Breast epithelium (tissue), 4 donors: ENCODE measurements around the gene PSMG3. TPM values are rescaled to one million over a fixed set of nuclear protein-coding genes. Genes with fewer than 3 reads are reported as not detected.

ENCODE experiments used
- DNase-seq, 2 donors: peaks; one replicate each; pipeline ENCODE4 v3.0.0-alpha.2; 2019; ENCODE audit warnings: low spot score in 2 of 2
- H3K27ac ChIP-seq, 2 donors: fragments of 200-600 bp; sonication (generic) in 1 of 2; one replicate each; pipeline ENCODE4 v1.5.1; 2016 to 2019; ENCODE audit warnings: mild to moderate bottlenecking in 1 of 2
- H3K27me3 ChIP-seq, 2 donors: fragments of 200-600 bp; sonication (generic) in 1 of 2; one replicate each; pipeline versions ENCODE4 v1.5.1 to v1.6.0; 2017 to 2019; ENCODE audit warnings: control low read depth in 1 of 2, mild to moderate bottlenecking in 1 of 2
- H3K36me3 ChIP-seq: fragments of 200-600 bp; one replicate; pipeline ENCODE4 v1.5.1; 2019
- H3K4me1 ChIP-seq, 2 donors: fragments of 200-600 bp; sonication (generic); one replicate each; pipeline ENCODE4 v1.5.1; 2016 to 2019; ENCODE audit warnings: control low read depth in 1 of 2
- H3K4me3 ChIP-seq, 3 donors: fragments of 200-600 bp; sonication (generic); 1 replicate in 2 of 3; 2 replicates in 1 of 3; pipeline ENCODE4 v1.5.1; 2016 to 2019; ENCODE audit warnings: mild to moderate bottlenecking in 3 of 3, moderate library complexity in 2 of 3
- H3K9me3 ChIP-seq, 2 donors: fragments of 200-600 bp; sonication (generic) in 1 of 2; one replicate each; pipeline ENCODE4 v1.5.1; 2016 to 2019; ENCODE audit warnings: control low read depth in 1 of 2
- CTCF ChIP-seq, 3 donors: fragments of 450-650 bp; IDR thresholded peaks; one replicate each; pipeline ENCODE4 v1.5.1; 2016 to 2017; ENCODE audit warnings: antibody characterized with exemption in 3 of 3, mild to moderate bottlenecking in 3 of 3, moderate library complexity in 3 of 3
- POLR2A ChIP-seq: fragments of 450-650 bp; IDR thresholded peaks from one replicate; pipeline ENCODE4 v1.6.1; 2016; ENCODE audit warnings: antibody characterized with exemption, mild to moderate bottlenecking, moderate library complexity
- POLR2AphosphoS5 ChIP-seq, 3 donors: sonication (generic); formaldehyde crosslinking; IDR thresholded peaks; one replicate each; pipeline ENCODE4 v1.6.1; 2017; ENCODE audit warnings: antibody characterized with exemption in 3 of 3
- intact Hi-C: fragments of 100-400 bp; cut with DNase I; formaldehyde crosslinking; loops from one replicate; pipeline ENCODE4 v1.15.1; 2023; ENCODE audit warnings: low total_unique reads
- total RNA-seq, 3 donors: library from RNA; depleted of rRNA; stranded (reverse); fragments of >200 nt; gene quantifications; one replicate each; pipeline ENCODE4 v1.1.0, GENCODE V29; 2016

The PSMG3 gene
- total RNA-seq, 3 donors from 2014 or later = 32.6 to 52.8 (median 45.4) TPM

- intact Hi-C loops = no loop called here
- Histone ChIP-seq H3K4me1 (peaks cover 3 to 20% of the 10 kb centered on the region in 2 donors), H3K4me3 (peak overlapping the region; percentile 52 to 84 (median 68)), H3K36me3 (no peaks in the 10 kb centered on the region), H3K27me3 (no peaks in the 10 kb centered on the region), H3K9me3 (no peaks in the 10 kb centered on the region), H3K27ac (peak overlapping the region; percentile 97 to 100)
- DNase-seq = peak in 1 of 2 donors; percentile 55
- TF ChIP-seq CTCF (IDR thresholded peaks at IDR 0.05) = no peak
- TF ChIP-seq POLR2AphosphoS5 (IDR thresholded peaks at IDR 0.05) = no peak
- TF ChIP-seq POLR2A = no peak
These were observed 36.1 kb downstream of the PSMG3 start for GRCh38 chr7:1533547-1534329.

GRCh38 chr7:1533255-1533546, 36.6 kb downstream of the PSMG3 start:
- H3K4me1 ChIP-seq = peaks cover 3 to 15% of the 10 kb centered on the region in 2 donors
- H3K27ac ChIP-seq = peak overlapping the region; percentile 97 to 100
- no peaks in the 10 kb centered on the region for H3K36me3 ChIP-seq
- peak overlapping the region; percentile 52 to 84 (median 68) for H3K4me3 ChIP-seq
- no peak for DNase-seq
- no peak for TF ChIP-seq CTCF (IDR thresholded peaks at IDR 0.05)
- no peak for TF ChIP-seq POLR2A
- no peak for TF ChIP-seq POLR2AphosphoS5 (IDR thresholded peaks at IDR 0.05)
- intact Hi-C loops = no loop called here
- no peaks in the 10 kb centered on the region for H3K9me3 ChIP-seq
- H3K27me3 ChIP-seq = no peaks in the 10 kb centered on the region

DNA sequence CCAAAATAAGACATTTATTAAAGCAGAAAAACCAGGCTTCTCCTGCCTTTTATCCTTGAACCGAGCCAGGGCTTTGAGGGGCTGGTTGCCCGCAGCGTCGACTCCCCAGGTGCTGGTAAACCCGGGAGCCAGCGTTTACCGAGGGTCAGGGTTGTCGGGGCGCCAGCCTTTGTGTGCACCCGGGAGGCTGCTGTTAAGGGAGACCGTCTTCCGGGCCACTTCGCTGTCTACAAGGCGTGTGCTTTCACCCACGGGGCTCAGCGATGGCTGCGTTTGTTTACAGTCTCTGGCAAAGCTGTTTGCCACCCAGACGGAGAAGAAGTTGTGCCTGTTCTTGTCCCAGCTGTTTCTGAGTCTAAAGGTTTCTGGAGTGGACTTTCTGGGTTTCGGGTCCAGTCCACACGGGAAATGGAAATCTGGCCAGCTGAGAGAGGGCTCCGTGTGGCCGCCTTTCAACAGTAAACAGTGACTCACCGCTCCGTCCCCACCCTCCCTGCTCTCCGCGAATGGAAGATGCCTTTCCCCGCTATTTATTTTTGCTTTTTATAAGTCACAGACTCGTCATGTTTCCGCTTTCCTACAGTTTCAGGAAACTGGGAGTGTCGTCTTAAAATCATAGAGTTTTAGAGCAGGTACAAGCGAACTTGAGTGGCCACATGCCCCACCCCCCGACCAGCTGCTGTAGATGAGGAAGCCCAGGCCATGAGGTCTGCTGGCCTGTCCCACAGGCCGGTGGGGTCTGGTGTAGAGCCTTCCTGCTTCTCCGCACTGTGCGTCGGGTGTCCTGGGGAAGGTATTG, 37.2 kb downstream of the PSMG3 start:
- H3K27me3 ChIP-seq = no peaks in the 10 kb centered on the region
- no peaks in the 10 kb centered on the region for H3K36me3 ChIP-seq
- DNase-seq = peak; percentile 82 to 83
- peak overlapping the region; percentile 97 to 100 for H3K27ac ChIP-seq
- peak; percentile 56 for TF ChIP-seq POLR2A
- TF ChIP-seq POLR2AphosphoS5 (IDR thresholded peaks at IDR 0.05) = peak in 2 of 3 donors; percentile 5 to 81
- TF ChIP-seq CTCF (IDR thresholded peaks at IDR 0.05) = no peak
- peaks cover 3 to 15% of the 10 kb centered on the region in 2 donors for H3K4me1 ChIP-seq
- H3K9me3 ChIP-seq = no peaks in the 10 kb centered on the region
- peak overlapping the region; percentile 52 to 84 (median 68) for H3K4me3 ChIP-seq
- intact Hi-C loops = no loop called here

- no peak for DNase-seq
- Histone ChIP-seq H3K4me1 (peaks cover 0 to 15% of the 10 kb centered on the region in 2 donors), H3K36me3 (no peaks in the 10 kb centered on the region), H3K27ac (peak overlapping the region; percentile 97 to 100), H3K4me3 (peak overlapping the region; percentile 52 to 84 (median 68)), H3K27me3 (no peaks in the 10 kb centered on the region), H3K9me3 (no peaks in the 10 kb centered on the region)
- TF ChIP-seq POLR2AphosphoS5 (IDR thresholded peaks at IDR 0.05) = no peak
- TF ChIP-seq POLR2A = no peak
- no peak for TF ChIP-seq CTCF (IDR thresholded peaks at IDR 0.05)
- intact Hi-C loops = no loop called here
These were observed 37.8 kb downstream of the PSMG3 start for GRCh38 chr7:1531979-1532455.
